GM20000 (cell line): ENCODE data around the gene SLC34A3.
A peak's percentile ranks its signal among the peaks of the same experiment; 100 is the strongest.

Source experiments
- DNase-seq: peaks from one replicate; pipeline ENCODE4 v3.0.0; 2012; ENCODE audit warnings: low spot score
- CTCF ChIP-seq: IDR thresholded peaks from 2 replicates; pipeline ENCODE4 v1.5.1; 2012; ENCODE audit warnings: mild to moderate bottlenecking, control low read depth; ENCODE audit errors: extremely low read depth, missing control alignments

SLC34A3 gene

GRCh38 chr9:137204731-137205125 lies 26.0 kb upstream of the SLC34A3 start:
- no peak for DNase-seq
- no peak for TF ChIP-seq CTCF

- TF ChIP-seq CTCF, result no peak
- peak; percentile 98 for DNase-seq
Measured at GRCh38 chr9:137205126-137206069, 25.3 kb upstream of the SLC34A3 start, which contains the start of the genes NDOR1 and TMEM203. TSS of gene NDOR1 (plus strand) at chr9:137205700. CDS start at chr9:137205778, 78 bp downstream. TSS of gene TMEM203 (minus strand) at chr9:137205648. CDS start at chr9:137205414, 234 bp downstream.

- TF ChIP-seq CTCF, result no peak
- no peak for DNase-seq
Measured at GRCh38 chr9:137206602-137207001, 24.1 kb upstream of the SLC34A3 start.

- no peak for TF ChIP-seq CTCF
- no peak for DNase-seq
Measured at GRCh38 chr9:137211532-137211931, 19.2 kb upstream of the SLC34A3 start.

GRCh38 chr9:137212520-137212919 lies 18.2 kb upstream of the SLC34A3 start:
- DNase-seq, result no peak
- no peak for TF ChIP-seq CTCF

GRCh38 chr9:137213160-137214060 lies 17.3 kb upstream of the SLC34A3 start:
- DNase-seq, result no peak
- TF ChIP-seq CTCF, result no peak
